SK-N-SH treated with all-trans-retinoic acid at 6 μM for 48 hours (cell line): Measurements from ENCODE around the gene ACTN1.
"Not testable (repeated sequence)": the region's sequence is repeated elsewhere in the genome, so short reads cannot be mapped to it uniquely, and the experiment has no call there.

Experiments used
- ATAC-seq: fragments of 200-7000 bp; cut with Tn5 transposase; 3 replicates; pipeline ENCODE4 v1.9.1; 2020; ENCODE audit warnings: mild to moderate bottlenecking, moderate library complexity
- ARNTL ChIP-seq: fragments of 450-650 bp; formaldehyde crosslinking; IDR thresholded peaks from 2 replicates; pipeline ENCODE4 v1.5.0; 2020; ENCODE audit warnings: low read depth, mild to moderate bottlenecking, moderate library complexity, borderline replicate concordance
- BACH2 ChIP-seq: fragments of 250-450 bp; sonication (Bioruptor Pico); IDR thresholded peaks from 2 replicates; pipeline ENCODE4 v1.9.0; 2021; ENCODE audit warnings: mild to moderate bottlenecking, borderline replicate concordance
- CREB5 ChIP-seq: fragments of 250-450 bp; sonication (Bioruptor Pico); IDR thresholded peaks from 2 replicates; pipeline ENCODE4 v1.5.1; 2020; ENCODE audit warnings: low read depth, mild to moderate bottlenecking, moderate library complexity
- CSDC2 ChIP-seq: fragments of 250-450 bp; sonication (Bioruptor Pico); IDR thresholded peaks from 2 replicates; pipeline ENCODE4 v1.5.0; 2020; ENCODE audit warnings: mild to moderate bottlenecking, moderate library complexity
- ESRRG ChIP-seq: fragments of 250-450 bp; sonication (Bioruptor Pico); IDR thresholded peaks from 2 replicates; pipeline ENCODE4 v1.6.1; 2021; ENCODE audit warnings: mild to moderate bottlenecking
- GLIS3 ChIP-seq: fragments of 250-450 bp; sonication (Bioruptor Pico); IDR thresholded peaks from 2 replicates; pipeline ENCODE4 v1.5.0; 2020; ENCODE audit warnings: mild to moderate bottlenecking, moderate library complexity
- ISL1 ChIP-seq: fragments of 250-450 bp; sonication (Bioruptor Pico); IDR thresholded peaks from 2 replicates; pipeline ENCODE4 v2.1.2; 2022; ENCODE audit warnings: mild to moderate bottlenecking, moderate library complexity
- OSR1 ChIP-seq: fragments of 250-450 bp; sonication (Bioruptor Pico); IDR thresholded peaks from 2 replicates; pipeline ENCODE4 v1.8.0; 2022; ENCODE audit warnings: moderate library complexity, mild to moderate bottlenecking, inconsistent platforms
- POU6F1 ChIP-seq: fragments of 250-450 bp; sonication (Bioruptor Pico); IDR thresholded peaks from 2 replicates; pipeline ENCODE4 v1.8.0; 2021; ENCODE audit warnings: low read depth, mild to moderate bottlenecking, moderate library complexity, borderline replicate concordance
- PPARA ChIP-seq: fragments of 250-450 bp; sonication (Bioruptor Pico); IDR thresholded peaks from 2 replicates; pipeline ENCODE4 v1.5.0; 2020; ENCODE audit warnings: mild to moderate bottlenecking, borderline replicate concordance
- SNAI2 ChIP-seq: fragments of 250-450 bp; sonication (Bioruptor Pico); IDR thresholded peaks from 2 replicates; pipeline ENCODE4 v1.5.0; 2020; ENCODE audit warnings: mild to moderate bottlenecking, moderate library complexity
- TCF4 ChIP-seq: fragments of 250-450 bp; sonication (Bioruptor Pico); IDR thresholded peaks from 2 replicates; pipeline ENCODE4 v1.8.0; 2021; ENCODE audit warnings: mild to moderate bottlenecking, moderate library complexity, borderline replicate concordance
- ZC3H10 ChIP-seq: fragments of 250-450 bp; sonication (Bioruptor Pico); IDR thresholded peaks from 2 replicates; pipeline ENCODE4 v1.5.1; 2021; ENCODE audit warnings: mild to moderate bottlenecking, moderate library complexity
- ZFP30 ChIP-seq: fragments of 450-650 bp; formaldehyde crosslinking; IDR thresholded peaks from 2 replicates; pipeline ENCODE4 v1.5.0; 2022; ENCODE audit warnings: mild to moderate bottlenecking, moderate library complexity
- ZNF565 ChIP-seq: fragments of 450-650 bp; formaldehyde crosslinking; conservative IDR thresholded peaks from 2 replicates; pipeline ENCODE4 v1.5.0; 2020; ENCODE audit warnings: low read depth, mild to moderate bottlenecking, moderate library complexity
- ZNF70 ChIP-seq: fragments of 450-650 bp; formaldehyde crosslinking; IDR thresholded peaks from 2 replicates; pipeline ENCODE4 v1.5.0; 2020; ENCODE audit warnings: mild to moderate bottlenecking, moderate library complexity
- ZNF8 ChIP-seq: fragments of 450-650 bp; formaldehyde crosslinking; IDR thresholded peaks from 2 replicates; pipeline ENCODE4 v1.5.0; 2020; ENCODE audit warnings: mild to moderate bottlenecking, moderate library complexity
- TF ChIP-seq, protein P1 (sequence below): fragments of 250-450 bp; sonication (Bioruptor Pico); IDR thresholded peaks from 2 replicates; pipeline ENCODE4 v1.8.0; 2020; ENCODE audit warnings: mild to moderate bottlenecking, moderate library complexity, borderline replicate concordance
- TF ChIP-seq, protein P2 (sequence below): fragments of 250-450 bp; sonication (Bioruptor Pico); IDR thresholded peaks from 2 replicates; pipeline ENCODE4 v1.5.1; 2021; ENCODE audit warnings: mild to moderate bottlenecking, moderate library complexity
- TF ChIP-seq, protein P3 (sequence below): fragments of 250-450 bp; sonication (Bioruptor Pico); IDR thresholded peaks from 2 replicates; pipeline ENCODE4 v1.5.0; 2020; ENCODE audit warnings: mild to moderate bottlenecking, moderate library complexity

The ACTN1 gene

GRCh38 chr14:69023035-69023434, 43.9 kb upstream of the ACTN1 start:
- TF ChIP-seq, protein P1, sequence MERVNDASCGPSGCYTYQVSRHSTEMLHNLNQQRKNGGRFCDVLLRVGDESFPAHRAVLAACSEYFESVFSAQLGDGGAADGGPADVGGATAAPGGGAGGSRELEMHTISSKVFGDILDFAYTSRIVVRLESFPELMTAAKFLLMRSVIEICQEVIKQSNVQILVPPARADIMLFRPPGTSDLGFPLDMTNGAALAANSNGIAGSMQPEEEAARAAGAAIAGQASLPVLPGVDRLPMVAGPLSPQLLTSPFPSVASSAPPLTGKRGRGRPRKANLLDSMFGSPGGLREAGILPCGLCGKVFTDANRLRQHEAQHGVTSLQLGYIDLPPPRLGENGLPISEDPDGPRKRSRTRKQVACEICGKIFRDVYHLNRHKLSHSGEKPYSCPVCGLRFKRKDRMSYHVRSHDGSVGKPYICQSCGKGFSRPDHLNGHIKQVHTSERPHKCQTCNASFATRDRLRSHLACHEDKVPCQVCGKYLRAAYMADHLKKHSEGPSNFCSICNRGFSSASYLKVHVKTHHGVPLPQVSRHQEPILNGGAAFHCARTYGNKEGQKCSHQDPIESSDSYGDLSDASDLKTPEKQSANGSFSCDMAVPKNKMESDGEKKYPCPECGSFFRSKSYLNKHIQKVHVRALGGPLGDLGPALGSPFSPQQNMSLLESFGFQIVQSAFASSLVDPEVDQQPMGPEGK, result no peak
- TF ChIP-seq ARNTL (CRISPR knock-in tag), result no peak
- TF ChIP-seq POU6F1 (CRISPR knock-in tag), result no peak
- TF ChIP-seq ZNF8 (CRISPR knock-in tag), result no peak
- no peak for TF ChIP-seq PPARA
- no peak for TF ChIP-seq ZC3H10 (CRISPR knock-in tag)
- no peak for TF ChIP-seq ZNF70
- no peak for TF ChIP-seq TCF4
- no peak for ATAC-seq

GRCh38 chr14:69022093-69022492, 43.0 kb upstream of the ACTN1 start:
- ATAC-seq, result not testable (repeated sequence)

DNA sequence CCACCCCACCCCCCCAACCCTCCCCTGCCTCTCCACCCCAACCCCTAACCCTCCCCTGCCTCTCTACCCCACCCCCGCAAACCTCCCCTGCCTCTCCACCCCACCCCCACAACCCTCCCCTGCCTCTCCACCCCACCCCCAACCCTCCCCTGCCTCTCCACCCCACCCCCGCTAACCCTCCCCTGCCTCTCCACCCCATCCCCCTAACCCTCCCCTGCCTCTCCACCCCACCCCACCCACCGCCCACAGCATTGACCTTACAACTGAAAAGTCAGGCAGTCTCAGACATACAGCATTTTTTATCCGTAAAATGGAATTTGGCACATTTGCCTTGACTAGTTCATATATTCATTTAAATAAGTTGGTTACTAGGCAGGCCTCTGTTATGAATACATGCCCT, 38.6 kb upstream of the ACTN1 start:
- ATAC-seq, result no peak
- no peak for TF ChIP-seq ISL1 (CRISPR knock-in tag)
- no peak for TF ChIP-seq ZNF565 (CRISPR knock-in tag)
- TF ChIP-seq ZNF8 (CRISPR knock-in tag), result no peak
- TF ChIP-seq ZFP30 (CRISPR knock-in tag), result no peak
- no peak for TF ChIP-seq BACH2 (CRISPR knock-in tag)
- no peak for TF ChIP-seq POU6F1 (CRISPR knock-in tag)
- no peak for TF ChIP-seq ZC3H10 (CRISPR knock-in tag)
- TF ChIP-seq, protein P2, sequence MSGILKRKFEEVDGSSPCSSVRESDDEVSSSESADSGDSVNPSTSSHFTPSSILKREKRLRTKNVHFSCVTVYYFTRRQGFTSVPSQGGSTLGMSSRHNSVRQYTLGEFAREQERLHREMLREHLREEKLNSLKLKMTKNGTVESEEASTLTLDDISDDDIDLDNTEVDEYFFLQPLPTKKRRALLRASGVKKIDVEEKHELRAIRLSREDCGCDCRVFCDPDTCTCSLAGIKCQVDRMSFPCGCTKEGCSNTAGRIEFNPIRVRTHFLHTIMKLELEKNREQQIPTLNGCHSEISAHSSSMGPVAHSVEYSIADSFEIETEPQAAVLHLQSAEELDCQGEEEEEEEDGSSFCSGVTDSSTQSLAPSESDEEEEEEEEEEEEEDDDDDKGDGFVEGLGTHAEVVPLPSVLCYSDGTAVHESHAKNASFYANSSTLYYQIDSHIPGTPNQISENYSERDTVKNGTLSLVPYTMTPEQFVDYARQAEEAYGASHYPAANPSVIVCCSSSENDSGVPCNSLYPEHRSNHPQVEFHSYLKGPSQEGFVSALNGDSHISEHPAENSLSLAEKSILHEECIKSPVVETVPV (CRISPR knock-in tag), result no peak
- no peak for TF ChIP-seq ESRRG (CRISPR knock-in tag)
- no peak for TF ChIP-seq CSDC2 (CRISPR knock-in tag)
- TF ChIP-seq ARNTL (CRISPR knock-in tag), result no peak
- no peak for TF ChIP-seq OSR1 (CRISPR knock-in tag)
- TF ChIP-seq TCF4, result no peak
- TF ChIP-seq CREB5 (CRISPR knock-in tag), result no peak
- TF ChIP-seq, protein P1, result no peak
- no peak for TF ChIP-seq SNAI2 (CRISPR knock-in tag)
- TF ChIP-seq PPARA, result no peak
- no peak for TF ChIP-seq GLIS3
- no peak for TF ChIP-seq ZNF70
- TF ChIP-seq, protein P3, sequence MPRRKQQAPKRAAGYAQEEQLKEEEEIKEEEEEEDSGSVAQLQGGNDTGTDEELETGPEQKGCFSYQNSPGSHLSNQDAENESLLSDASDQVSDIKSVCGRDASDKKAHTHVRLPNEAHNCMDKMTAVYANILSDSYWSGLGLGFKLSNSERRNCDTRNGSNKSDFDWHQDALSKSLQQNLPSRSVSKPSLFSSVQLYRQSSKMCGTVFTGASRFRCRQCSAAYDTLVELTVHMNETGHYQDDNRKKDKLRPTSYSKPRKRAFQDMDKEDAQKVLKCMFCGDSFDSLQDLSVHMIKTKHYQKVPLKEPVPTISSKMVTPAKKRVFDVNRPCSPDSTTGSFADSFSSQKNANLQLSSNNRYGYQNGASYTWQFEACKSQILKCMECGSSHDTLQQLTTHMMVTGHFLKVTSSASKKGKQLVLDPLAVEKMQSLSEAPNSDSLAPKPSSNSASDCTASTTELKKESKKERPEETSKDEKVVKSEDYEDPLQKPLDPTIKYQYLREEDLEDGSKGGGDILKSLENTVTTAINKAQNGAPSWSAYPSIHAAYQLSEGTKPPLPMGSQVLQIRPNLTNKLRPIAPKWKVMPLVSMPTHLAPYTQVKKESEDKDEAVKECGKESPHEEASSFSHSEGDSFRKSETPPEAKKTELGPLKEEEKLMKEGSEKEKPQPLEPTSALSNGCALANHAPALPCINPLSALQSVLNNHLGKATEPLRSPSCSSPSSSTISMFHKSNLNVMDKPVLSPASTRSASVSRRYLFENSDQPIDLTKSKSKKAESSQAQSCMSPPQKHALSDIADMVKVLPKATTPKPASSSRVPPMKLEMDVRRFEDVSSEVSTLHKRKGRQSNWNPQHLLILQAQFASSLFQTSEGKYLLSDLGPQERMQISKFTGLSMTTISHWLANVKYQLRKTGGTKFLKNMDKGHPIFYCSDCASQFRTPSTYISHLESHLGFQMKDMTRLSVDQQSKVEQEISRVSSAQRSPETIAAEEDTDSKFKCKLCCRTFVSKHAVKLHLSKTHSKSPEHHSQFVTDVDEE (CRISPR knock-in tag), result no peak
